ENCODE data around the gene SCAF8.
"Not testable (repeated sequence)": the region's sequence is repeated elsewhere in the genome, so short reads cannot be mapped to it uniquely, and the experiment has no call there.

SCAF8 gene

GRCh38 chr6:154710689-154711088, 22.5 kb upstream of the SCAF8 start:
- no peak for TF ChIP-seq CTCF (IDR thresholded peaks at IDR 0.05; ENCODE audit: low read depth, low read length)
- no peaks in the 10 kb centered on the region for H3K27me3 ChIP-seq (ENCODE audit: insufficient read depth, low read depth, severe bottlenecking)
- H3K36me3 ChIP-seq = no peaks in the 10 kb centered on the region
- H3K27ac ChIP-seq = no peak overlapping the region
- no peaks in the 10 kb centered on the region for H3K9me3 ChIP-seq (ENCODE audit: severe bottlenecking)
- no peak overlapping the region for H3K4me3 ChIP-seq (ENCODE audit: low read depth, low read length)
- DNase-seq = no peak

- H3K27me3 ChIP-seq (ENCODE audit: insufficient read depth, low read depth, severe bottlenecking) = no peaks in the 10 kb centered on the region
Measured at GRCh38 chr6:154715446-154715845, 17.8 kb upstream of the SCAF8 start.

GRCh38 chr6:154716350-154716749, 16.9 kb upstream of the SCAF8 start:
- H3K27me3 ChIP-seq (ENCODE audit: insufficient read depth, low read depth, severe bottlenecking); H3K27ac ChIP-seq; H3K4me3 ChIP-seq (ENCODE audit: low read depth, low read length); H3K9me3 ChIP-seq (ENCODE audit: severe bottlenecking); H3K36me3 ChIP-seq; DNase-seq: not testable (repeated sequence)

More at GRCh38 chr6:154715446-154715845, 17.8 kb upstream of the SCAF8 start:
- TF ChIP-seq CTCF (IDR thresholded peaks at IDR 0.05; ENCODE audit: low read depth, low read length) = no peak
- H3K36me3 ChIP-seq = no peaks in the 10 kb centered on the region
- H3K9me3 ChIP-seq (ENCODE audit: severe bottlenecking) = peaks cover 6% of the 10 kb centered on the region
- no peak overlapping the region for H3K4me3 ChIP-seq (ENCODE audit: low read depth, low read length)
- DNase-seq = no peak
- H3K27ac ChIP-seq = no peak overlapping the region

GRCh38 chr6:154719433-154719832, 13.8 kb upstream of the SCAF8 start:
- no peak for DNase-seq
- Histone ChIP-seq H3K27me3 (ENCODE audit: insufficient read depth, low read depth, severe bottlenecking) (no peaks in the 10 kb centered on the region), H3K27ac (no peak overlapping the region), H3K36me3 (no peaks in the 10 kb centered on the region), H3K4me3 (ENCODE audit: low read depth, low read length) (no peak overlapping the region), H3K9me3 (ENCODE audit: severe bottlenecking) (peaks cover 11% of the 10 kb centered on the region)
- no peak for TF ChIP-seq CTCF (IDR thresholded peaks at IDR 0.05; ENCODE audit: low read depth, low read length)

- DNase-seq = no peak
- no peak for TF ChIP-seq CTCF (IDR thresholded peaks at IDR 0.05; ENCODE audit: low read depth, low read length)
- H3K36me3 ChIP-seq = no peaks in the 10 kb centered on the region
- no peak overlapping the region for H3K4me3 ChIP-seq (ENCODE audit: low read depth, low read length)
- no peak overlapping the region for H3K27ac ChIP-seq
- H3K27me3 ChIP-seq (ENCODE audit: insufficient read depth, low read depth, severe bottlenecking) = no peaks in the 10 kb centered on the region
- H3K9me3 ChIP-seq (ENCODE audit: severe bottlenecking) = peaks cover 11% of the 10 kb centered on the region
Measured at GRCh38 chr6:154719854-154720253, 13.4 kb upstream of the SCAF8 start.

- Histone ChIP-seq H3K9me3 (ENCODE audit: severe bottlenecking) (peaks cover 11% of the 10 kb centered on the region), H3K4me3 (ENCODE audit: low read depth, low read length) (no peak overlapping the region), H3K27me3 (ENCODE audit: insufficient read depth, low read depth, severe bottlenecking) (no peaks in the 10 kb centered on the region), H3K27ac (no peak overlapping the region), H3K36me3 (no peaks in the 10 kb centered on the region)
- TF ChIP-seq CTCF (IDR thresholded peaks at IDR 0.05; ENCODE audit: low read depth, low read length) = no peak
- no peak for DNase-seq
Measured at GRCh38 chr6:154721460-154721859, 11.8 kb upstream of the SCAF8 start.

All from WERI-Rb-1 (cell line).